GM03348 (cell line): ENCODE results near the gene HEMGN.

Source experiments
- DNase-seq: peaks from one replicate; pipeline ENCODE4 v3.0.0; 2012; ENCODE audit warnings: low spot score

Gene HEMGN

DNA sequence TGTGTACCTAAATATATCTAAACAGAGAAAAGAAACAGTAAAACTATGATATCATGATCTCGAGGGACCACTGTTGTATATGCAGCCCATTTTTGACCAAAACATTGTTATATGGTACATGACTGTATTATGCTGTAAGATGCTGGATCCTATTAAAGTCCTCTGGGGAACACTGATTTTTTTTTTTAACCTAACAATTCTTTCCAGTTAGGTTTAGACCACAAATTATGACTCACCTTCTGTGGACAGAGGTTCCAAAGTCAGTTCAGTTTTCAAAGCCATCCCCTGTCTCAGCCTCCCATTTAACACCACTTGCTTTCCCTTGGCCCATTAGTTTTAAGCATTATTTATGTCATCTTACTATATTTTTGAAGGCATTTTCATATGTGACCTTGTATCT, 42.8 kb downstream of the HEMGN start:
- no peak for DNase-seq

DNA sequence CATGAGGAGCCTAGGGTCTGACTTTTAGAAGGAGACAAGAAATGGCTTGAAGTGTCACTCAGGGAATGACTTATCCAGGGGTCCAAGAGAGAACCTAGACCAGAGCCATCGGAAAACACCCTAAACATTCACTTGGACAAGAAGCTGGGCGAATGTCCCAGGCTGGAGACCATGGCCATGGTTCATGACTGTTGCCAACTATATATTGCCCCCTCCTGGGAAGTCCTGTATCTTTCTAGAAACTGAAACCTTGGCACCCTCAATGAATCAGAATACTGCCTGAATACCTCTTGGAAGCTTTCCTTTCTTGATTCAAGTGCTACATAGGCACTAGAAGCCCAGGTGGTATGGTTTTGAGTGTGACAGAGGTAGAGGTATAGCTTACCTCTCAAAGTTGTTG, 45.6 kb downstream of the HEMGN start:
- no peak for DNase-seq

GRCh38 chr9:97891736-97892135, 46.2 kb downstream of the HEMGN start:
- DNase-seq: no peak

DNA sequence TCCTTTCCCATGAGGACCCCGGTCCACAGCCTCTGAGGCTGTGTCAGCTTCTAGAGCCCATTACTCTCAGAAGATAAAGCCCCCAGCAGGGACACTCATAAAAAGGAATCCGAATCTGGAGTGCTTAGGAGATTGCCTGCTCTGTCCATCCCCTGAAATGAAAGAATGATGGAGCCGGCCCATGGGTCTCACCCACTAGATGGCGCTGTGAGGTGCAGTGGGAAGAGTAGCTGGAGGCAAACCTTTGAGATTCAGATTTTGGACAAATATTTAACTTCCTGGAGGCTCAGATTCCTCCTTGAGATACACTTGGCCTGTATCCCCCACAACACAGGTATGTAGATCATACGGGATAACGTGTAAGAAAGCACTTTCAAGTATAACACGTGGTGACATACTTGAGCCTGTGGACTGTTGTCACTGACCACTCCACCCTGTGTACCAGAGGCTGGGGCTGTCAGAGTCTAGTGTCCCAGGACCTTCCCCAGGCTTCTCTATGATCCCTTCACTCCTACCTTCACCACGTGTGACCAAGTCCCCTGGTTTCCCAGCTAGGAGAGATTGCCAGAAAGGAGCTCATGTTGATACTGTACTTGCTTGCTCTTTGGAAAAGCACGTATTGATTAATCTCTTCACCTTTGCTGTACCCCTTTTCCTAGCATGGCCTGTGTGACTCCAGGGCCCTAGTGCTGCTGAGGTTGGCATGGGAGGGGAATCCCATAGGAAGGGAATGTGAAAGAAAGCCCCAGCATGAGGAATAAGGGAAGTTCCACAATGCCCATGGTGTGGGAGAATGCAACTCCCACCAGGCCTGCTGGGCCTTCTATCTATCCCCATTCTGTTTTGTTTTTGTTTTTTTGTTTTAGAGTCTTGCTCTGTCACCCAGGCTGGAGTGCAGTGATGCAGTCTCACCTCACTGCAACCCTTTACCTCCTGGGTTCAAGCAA, 47.8 kb downstream of the HEMGN start:
- peak; percentile 61 for DNase-seq

GRCh38 chr9:97880336-97880735, 57.6 kb downstream of the HEMGN start:
- DNase-seq: no peak
